Thyroid gland (tissue), 4 donors: ENCODE results near the gene KY.

Experiments
- CTCF ChIP-seq, 6 experiments: fragments of 200-600 bp in 3 of 6; fragments of 450-650 bp in 3 of 6; sonication (generic) in 3 of 6; IDR thresholded peaks; one replicate each; pipeline ENCODE4 v1.5.1; 2016 to 2019; ENCODE audit warnings: antibody characterized with exemption in 6 of 6, mild to moderate bottlenecking in 2 of 6, inconsistent platforms in 1 of 6, moderate library complexity in 1 of 6
- POLR2A ChIP-seq, 2 donors: fragments of 450-650 bp; IDR thresholded peaks; one replicate each; pipeline ENCODE4 v1.6.1; 2017; ENCODE audit warnings: antibody characterized with exemption in 2 of 2, mild to moderate bottlenecking in 2 of 2, moderate library complexity in 1 of 2

GRCh38 chr3:134677196-134677986 is 26.6 kb upstream of the KY start:
- TF ChIP-seq CTCF (IDR thresholded peaks at IDR 0.05) (peak in 4 of 6 experiments; percentile 39 to 52 (median 46)), POLR2A (IDR thresholded peaks at IDR 0.05) (peak in 1 of 2 donors; percentile 6)
